Measurements from ENCODE around the gene PRR23E.

The PRR23E gene

DNA sequence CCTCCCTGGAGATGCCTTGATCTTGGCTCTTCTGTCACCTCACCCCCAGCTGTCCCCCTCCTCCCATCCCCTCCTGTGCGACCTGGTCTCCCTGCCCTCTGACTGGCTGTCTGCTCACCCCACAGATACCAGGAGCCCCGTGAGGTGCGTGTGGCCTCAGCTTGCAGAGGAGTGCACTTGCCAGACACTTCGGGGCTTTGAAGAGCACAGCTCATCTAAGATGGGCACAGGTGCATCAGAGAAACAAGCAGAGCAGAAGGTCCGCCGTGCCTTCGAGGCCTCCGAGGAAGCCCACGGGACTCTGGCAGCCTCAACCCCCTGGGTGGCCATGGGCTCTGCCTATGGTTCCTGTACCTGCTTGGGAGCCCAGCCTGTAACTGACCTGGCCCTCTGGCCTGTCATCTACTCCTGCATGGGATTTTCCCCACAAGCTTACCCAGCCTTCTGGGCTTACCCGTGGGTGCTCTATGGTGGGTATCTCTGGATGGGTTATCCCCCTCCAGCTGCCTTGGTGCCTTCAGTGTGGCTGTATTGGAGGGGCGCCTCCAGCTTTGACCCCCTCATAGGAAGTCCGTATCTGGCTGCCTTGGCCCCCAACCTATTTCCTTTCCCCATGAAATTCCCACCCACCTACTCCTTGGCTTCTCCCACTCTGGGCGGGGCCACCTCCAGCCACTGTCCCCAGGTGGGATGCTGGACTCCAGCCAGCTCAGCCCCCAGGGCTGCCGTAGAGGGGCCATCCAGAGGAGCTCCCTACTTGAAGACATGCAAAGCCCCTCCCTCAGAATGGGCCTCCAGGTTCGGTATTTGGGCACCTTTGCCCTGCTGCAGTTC is 3.8 kb downstream of the PRR23E start:
- no peaks in the 10 kb centered on the region for H3K27me3 ChIP-seq (replicated peaks; ENCODE audit: control insufficient read depth, insufficient read depth, low read length, poor library complexity, severe bottlenecking)
- H3K4me3 ChIP-seq (ENCODE audit: insufficient read depth, low read depth, low read length, poor library complexity, severe bottlenecking), result no peak overlapping the region
- H3K36me3 ChIP-seq (ENCODE audit: control insufficient read depth, insufficient read depth, low read length), result no peaks in the 10 kb centered on the region
- no peaks in the 10 kb centered on the region for H3K4me1 ChIP-seq (ENCODE audit: control insufficient read depth, insufficient read depth, low read length, poor library complexity, severe bottlenecking)
- no peak overlapping the region for H3K27ac ChIP-seq (ENCODE audit: insufficient read depth, low read length, poor library complexity, severe bottlenecking)
- no peak for DNase-seq
- H3K9me3 ChIP-seq (ENCODE audit: control insufficient read depth, low read length), result no peaks in the 10 kb centered on the region

DNA sequence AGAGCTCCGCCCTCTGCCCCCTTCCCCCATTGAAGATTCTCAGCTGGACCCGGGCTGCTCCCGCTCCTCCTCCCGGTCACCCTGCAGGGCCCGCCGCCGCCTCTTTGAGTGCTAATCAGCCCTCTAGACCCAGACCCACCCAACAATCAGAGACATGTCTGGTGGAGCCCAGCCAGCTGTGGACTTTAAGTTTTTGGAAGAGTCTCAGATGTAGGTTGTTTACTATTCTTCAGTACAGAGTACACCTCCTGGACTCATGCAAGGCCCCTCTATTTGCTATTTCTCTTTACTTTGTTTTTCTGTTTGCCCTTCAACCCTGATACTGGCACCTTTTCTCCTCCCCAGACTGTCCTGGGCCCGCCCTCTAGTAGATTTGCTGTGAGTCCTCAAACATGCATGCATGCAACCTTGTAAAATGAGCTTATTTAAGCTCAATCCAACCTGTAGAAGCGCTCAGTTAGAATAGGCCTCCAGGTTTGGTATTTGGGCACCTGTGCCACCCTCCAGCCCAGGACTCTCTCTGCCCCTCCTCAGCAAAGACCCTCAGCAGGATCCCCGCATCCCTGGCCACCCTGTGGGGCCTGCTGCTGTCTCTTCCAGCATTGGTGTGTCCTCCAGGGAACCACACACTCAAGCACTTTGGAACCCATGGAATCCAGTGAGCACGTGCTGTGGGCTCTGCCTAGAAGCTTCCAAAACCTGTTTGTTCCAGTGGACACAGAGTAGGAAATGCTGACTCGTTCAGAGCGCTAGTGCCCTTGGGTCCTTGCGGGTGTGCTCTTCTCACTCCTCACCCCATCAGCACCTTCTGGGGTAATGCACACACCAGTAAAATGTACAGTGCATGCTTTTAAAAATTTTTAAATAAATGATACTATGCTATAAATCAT is 4.6 kb downstream of the PRR23E start:
- Histone ChIP-seq H3K9me3 (ENCODE audit: control insufficient read depth, low read length) (no peaks in the 10 kb centered on the region), H3K4me3 (ENCODE audit: insufficient read depth, low read depth, low read length, poor library complexity, severe bottlenecking) (no peak overlapping the region), H3K36me3 (ENCODE audit: control insufficient read depth, insufficient read depth, low read length) (no peaks in the 10 kb centered on the region), H3K4me1 (ENCODE audit: control insufficient read depth, insufficient read depth, low read length, poor library complexity, severe bottlenecking) (no peaks in the 10 kb centered on the region), H3K27ac (ENCODE audit: insufficient read depth, low read length, poor library complexity, severe bottlenecking) (no peak overlapping the region), H3K27me3 (replicated peaks; ENCODE audit: control insufficient read depth, insufficient read depth, low read length, poor library complexity, severe bottlenecking) (no peaks in the 10 kb centered on the region)
- DNase-seq, result no peak

DNA sequence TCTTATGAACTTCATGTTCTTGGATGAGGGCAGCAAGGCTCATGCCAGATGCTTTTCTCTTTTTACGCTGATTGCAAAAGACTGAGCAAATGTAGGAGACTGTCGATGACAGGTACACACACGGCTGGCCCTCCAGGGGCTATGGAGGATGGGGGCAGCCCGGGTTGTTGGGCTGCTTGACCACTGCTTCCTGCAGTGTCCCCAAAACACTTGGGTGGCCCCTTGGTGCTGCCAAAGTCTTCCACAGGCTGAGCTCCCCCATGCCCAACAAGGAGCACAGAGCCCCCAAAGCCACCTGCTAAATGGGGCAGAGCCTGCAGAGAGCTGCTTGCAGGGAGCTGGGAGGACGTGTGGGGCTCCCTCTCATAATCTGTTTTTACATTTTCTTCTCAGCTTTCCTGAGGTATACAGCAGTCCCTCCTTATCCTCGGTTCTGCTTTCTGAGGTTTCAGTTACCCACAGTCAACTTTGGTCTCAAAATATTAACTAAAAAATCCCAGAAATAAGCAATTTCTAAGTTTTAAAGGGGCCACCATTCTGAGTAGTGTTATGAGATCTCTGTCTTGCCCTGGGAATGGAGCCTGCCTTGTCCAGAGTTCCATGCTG is 7.3 kb downstream of the PRR23E start:
- Histone ChIP-seq H3K27ac (ENCODE audit: insufficient read depth, low read length, poor library complexity, severe bottlenecking) (no peak overlapping the region), H3K36me3 (ENCODE audit: control insufficient read depth, insufficient read depth, low read length) (no peaks in the 10 kb centered on the region), H3K4me3 (ENCODE audit: insufficient read depth, low read depth, low read length, poor library complexity, severe bottlenecking) (no peak overlapping the region)

DNA sequence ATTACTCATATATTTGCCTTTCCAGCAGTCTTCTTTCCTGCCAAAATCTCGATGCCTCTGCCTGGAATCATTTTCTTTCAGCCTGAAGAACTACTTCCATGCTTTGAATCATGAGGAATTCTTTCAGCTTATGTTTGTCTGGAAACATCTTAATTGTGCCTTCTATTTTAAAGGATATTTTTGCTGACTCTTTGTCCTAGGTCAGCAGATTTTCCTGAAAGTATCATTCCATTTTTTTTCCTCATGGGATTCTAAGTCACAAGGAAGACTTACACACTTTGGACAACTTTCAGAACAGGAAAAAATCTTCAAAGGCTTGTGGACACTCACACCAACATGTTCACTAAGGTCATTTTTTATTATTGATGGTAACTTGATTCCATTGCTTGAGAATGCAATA is 10.1 kb downstream of the PRR23E start:
- no peaks in the 10 kb centered on the region for H3K36me3 ChIP-seq (ENCODE audit: control insufficient read depth, insufficient read depth, low read length)
- no peaks in the 10 kb centered on the region for H3K4me1 ChIP-seq (ENCODE audit: control insufficient read depth, insufficient read depth, low read length, poor library complexity, severe bottlenecking)
- DNase-seq, result no peak
- no peak overlapping the region for H3K4me3 ChIP-seq (ENCODE audit: insufficient read depth, low read depth, low read length, poor library complexity, severe bottlenecking)
- no peaks in the 10 kb centered on the region for H3K9me3 ChIP-seq (ENCODE audit: control insufficient read depth, low read length)
- H3K27me3 ChIP-seq (replicated peaks; ENCODE audit: control insufficient read depth, insufficient read depth, low read length, poor library complexity, severe bottlenecking), result no peaks in the 10 kb centered on the region
- no peak overlapping the region for H3K27ac ChIP-seq (ENCODE audit: insufficient read depth, low read length, poor library complexity, severe bottlenecking)

More for the DNA sequence above, 7.3 kb downstream of the PRR23E start:
- Histone ChIP-seq H3K27me3 (replicated peaks; ENCODE audit: control insufficient read depth, insufficient read depth, low read length, poor library complexity, severe bottlenecking) (no peaks in the 10 kb centered on the region), H3K9me3 (ENCODE audit: control insufficient read depth, low read length) (no peaks in the 10 kb centered on the region), H3K4me1 (ENCODE audit: control insufficient read depth, insufficient read depth, low read length, poor library complexity, severe bottlenecking) (no peaks in the 10 kb centered on the region)
- DNase-seq, result no peak

DNA sequence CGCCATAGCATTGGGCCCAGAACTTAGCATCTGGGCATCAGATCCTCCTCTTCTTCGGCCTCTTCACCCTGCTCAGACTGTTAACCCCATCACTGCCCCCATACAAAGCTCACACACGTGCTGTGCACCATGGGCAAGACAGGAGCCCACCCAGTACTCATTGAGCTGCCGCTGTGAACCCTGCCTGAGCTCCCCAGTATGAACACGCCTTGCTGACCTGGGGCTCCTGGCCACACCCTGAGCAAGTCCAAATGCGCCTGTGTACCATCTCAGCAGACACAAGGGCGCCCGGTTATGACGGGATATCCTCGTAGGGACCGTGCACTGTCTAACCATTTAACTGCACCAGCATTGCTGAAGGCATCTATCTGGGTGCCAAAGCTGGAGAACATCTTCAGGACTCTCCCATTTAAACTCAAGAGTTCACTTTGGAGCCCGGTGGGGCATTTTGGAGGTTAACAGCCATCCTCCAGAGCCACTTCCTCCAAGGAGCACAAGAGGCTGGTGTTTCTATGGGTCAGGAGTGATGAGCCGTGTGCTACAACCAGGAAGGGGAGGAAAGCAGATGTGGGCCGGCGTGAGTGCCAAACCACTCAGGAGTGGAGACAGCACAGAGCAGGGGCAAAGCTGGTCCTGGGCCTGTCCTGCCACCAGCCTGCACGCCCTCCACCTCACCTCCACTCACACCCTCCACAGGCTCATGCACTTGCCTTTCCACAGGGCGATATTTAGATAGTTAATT is 12.1 kb downstream of the PRR23E start:
- no peak for DNase-seq
- no peaks in the 10 kb centered on the region for H3K27me3 ChIP-seq (replicated peaks; ENCODE audit: control insufficient read depth, insufficient read depth, low read length, poor library complexity, severe bottlenecking)
- no peaks in the 10 kb centered on the region for H3K9me3 ChIP-seq (ENCODE audit: control insufficient read depth, low read length)
- no peak overlapping the region for H3K4me3 ChIP-seq (ENCODE audit: insufficient read depth, low read depth, low read length, poor library complexity, severe bottlenecking)
- no peaks in the 10 kb centered on the region for H3K4me1 ChIP-seq (ENCODE audit: control insufficient read depth, insufficient read depth, low read length, poor library complexity, severe bottlenecking)
- H3K27ac ChIP-seq (ENCODE audit: insufficient read depth, low read length, poor library complexity, severe bottlenecking), result no peak overlapping the region
- H3K36me3 ChIP-seq (ENCODE audit: control insufficient read depth, insufficient read depth, low read length), result no peaks in the 10 kb centered on the region

DNA sequence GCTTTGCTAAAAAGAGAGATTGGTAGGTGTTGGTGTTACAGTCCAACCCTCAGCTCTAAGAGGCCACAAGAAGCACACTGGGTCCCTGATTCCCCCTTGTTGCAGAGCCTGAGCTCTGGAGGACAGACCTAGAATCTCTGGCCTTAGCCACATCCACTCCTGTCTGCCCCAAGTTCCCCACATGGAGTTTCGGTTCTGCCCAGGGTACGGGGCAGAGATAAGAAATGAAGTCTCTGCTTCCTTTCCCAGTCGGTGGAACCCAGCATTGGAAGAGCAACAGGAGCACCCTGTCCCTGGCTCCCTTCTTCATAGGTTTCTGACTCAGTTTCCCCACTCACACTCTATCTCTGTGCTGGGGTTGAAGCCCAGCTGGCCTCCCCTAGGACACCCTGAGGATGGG is 13.2 kb downstream of the PRR23E start:
- no peaks in the 10 kb centered on the region for H3K9me3 ChIP-seq (ENCODE audit: control insufficient read depth, low read length)
- H3K4me3 ChIP-seq (ENCODE audit: insufficient read depth, low read depth, low read length, poor library complexity, severe bottlenecking), result no peak overlapping the region
- no peaks in the 10 kb centered on the region for H3K36me3 ChIP-seq (ENCODE audit: control insufficient read depth, insufficient read depth, low read length)
- no peak for DNase-seq
- H3K27me3 ChIP-seq (replicated peaks; ENCODE audit: control insufficient read depth, insufficient read depth, low read length, poor library complexity, severe bottlenecking), result no peaks in the 10 kb centered on the region
- H3K27ac ChIP-seq (ENCODE audit: insufficient read depth, low read length, poor library complexity, severe bottlenecking), result no peak overlapping the region
- no peaks in the 10 kb centered on the region for H3K4me1 ChIP-seq (ENCODE audit: control insufficient read depth, insufficient read depth, low read length, poor library complexity, severe bottlenecking)

DNA sequence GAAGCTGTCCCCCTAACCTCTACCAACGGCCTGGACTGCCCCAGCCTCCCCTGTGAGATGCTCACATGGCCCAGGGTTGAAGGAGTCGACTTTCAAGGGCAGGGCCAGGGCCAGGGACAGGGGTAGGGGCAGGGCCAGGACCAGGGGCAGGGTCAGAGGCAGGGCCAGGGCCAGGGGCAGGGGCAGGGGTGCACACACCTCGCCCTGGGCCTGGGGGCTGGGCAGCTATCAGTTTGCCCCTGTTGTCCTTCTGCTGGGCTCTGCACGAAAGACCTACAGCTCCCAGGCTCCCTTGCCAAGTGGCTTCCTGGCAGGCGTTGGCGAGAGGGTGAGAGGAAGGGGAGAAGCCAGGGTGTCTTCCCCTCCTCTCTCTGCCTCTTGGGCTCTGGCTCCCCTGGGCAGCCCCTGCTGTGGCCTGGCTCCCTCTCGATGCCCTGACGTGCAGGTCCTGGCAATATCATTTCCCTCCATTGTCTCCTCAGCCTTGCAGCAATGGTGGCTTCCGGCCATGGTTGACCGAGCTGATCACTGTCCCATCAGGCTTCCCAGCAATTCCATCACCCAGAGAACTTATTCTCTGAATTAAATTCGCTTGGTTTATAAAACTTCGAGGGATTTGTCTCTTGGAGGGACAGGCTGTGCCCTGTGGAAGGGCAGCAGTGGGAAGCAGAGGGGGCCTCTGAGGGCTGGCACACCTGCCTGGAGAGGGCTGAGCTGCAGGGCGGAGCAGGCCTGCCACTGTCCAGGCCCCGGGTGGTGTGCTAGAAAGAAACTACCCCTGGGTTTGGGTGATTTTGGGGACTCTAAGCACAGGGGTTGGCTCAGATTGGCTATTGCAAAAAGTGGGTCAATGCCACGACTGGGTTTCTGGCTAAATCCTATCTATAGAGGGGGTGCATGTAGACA is 13.9 kb downstream of the PRR23E start:
- Histone ChIP-seq H3K27ac (ENCODE audit: insufficient read depth, low read length, poor library complexity, severe bottlenecking) (no peak overlapping the region), H3K36me3 (ENCODE audit: control insufficient read depth, insufficient read depth, low read length) (no peaks in the 10 kb centered on the region), H3K9me3 (ENCODE audit: control insufficient read depth, low read length) (no peaks in the 10 kb centered on the region), H3K4me1 (ENCODE audit: control insufficient read depth, insufficient read depth, low read length, poor library complexity, severe bottlenecking) (no peaks in the 10 kb centered on the region), H3K4me3 (ENCODE audit: insufficient read depth, low read depth, low read length, poor library complexity, severe bottlenecking) (no peak overlapping the region), H3K27me3 (replicated peaks; ENCODE audit: control insufficient read depth, insufficient read depth, low read length, poor library complexity, severe bottlenecking) (no peaks in the 10 kb centered on the region)
- no peak for DNase-seq

DNA sequence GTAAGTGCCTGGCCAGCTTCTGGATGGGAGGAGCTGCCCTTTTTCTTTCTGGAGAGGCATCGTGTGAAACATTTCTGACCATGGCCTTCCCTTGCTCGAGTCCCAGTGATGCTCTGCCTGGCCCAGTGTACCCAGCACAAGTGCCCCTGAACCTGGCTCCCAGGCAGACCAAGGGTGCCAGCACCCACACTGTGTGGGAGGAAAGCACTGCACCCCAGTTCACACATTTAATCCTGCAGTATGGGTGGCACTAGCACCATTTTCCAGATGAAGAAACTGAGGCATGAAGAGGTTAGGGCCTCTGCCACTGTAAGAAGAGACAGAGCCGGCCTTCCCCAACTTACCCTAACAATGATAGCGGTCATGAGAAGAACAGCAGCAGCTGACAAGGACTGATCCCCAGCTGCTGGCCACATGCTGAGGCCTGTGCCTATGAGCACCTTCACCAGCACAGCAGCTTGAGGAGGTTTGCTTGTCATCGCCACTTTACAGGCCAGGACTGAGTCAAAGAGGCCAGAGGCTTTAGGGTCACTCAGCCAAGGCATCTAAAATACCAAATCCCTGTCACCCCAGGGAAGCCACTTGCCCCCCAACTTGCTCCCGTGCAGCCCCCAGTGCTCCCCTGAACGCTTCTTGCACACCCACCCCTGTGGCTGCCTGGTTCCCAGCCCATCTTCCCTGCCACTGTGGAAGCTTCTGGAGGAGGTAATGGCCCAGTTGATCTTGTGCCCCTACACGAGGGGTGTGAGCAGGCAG is 15.0 kb downstream of the PRR23E start:
- no peaks in the 10 kb centered on the region for H3K9me3 ChIP-seq (ENCODE audit: control insufficient read depth, low read length)
- no peak overlapping the region for H3K4me3 ChIP-seq (ENCODE audit: insufficient read depth, low read depth, low read length, poor library complexity, severe bottlenecking)
- H3K4me1 ChIP-seq (ENCODE audit: control insufficient read depth, insufficient read depth, low read length, poor library complexity, severe bottlenecking), result no peaks in the 10 kb centered on the region
- no peaks in the 10 kb centered on the region for H3K27me3 ChIP-seq (replicated peaks; ENCODE audit: control insufficient read depth, insufficient read depth, low read length, poor library complexity, severe bottlenecking)
- no peak for DNase-seq
- no peak overlapping the region for H3K27ac ChIP-seq (ENCODE audit: insufficient read depth, low read length, poor library complexity, severe bottlenecking)
- no peaks in the 10 kb centered on the region for H3K36me3 ChIP-seq (ENCODE audit: control insufficient read depth, insufficient read depth, low read length)

All from effector memory CD4-positive, alpha-beta T cell (primary cell).